SH-SY5Y (cell line): ENCODE measurements around the gene XXYLT1.

Source experiments
- GATA2 ChIP-seq: IDR thresholded peaks from 2 replicates; pipeline ENCODE4 v1.6.1; 2011; ENCODE audit warnings: mild to moderate bottlenecking, low read depth, low read length
- GATA3 ChIP-seq: IDR thresholded peaks from 2 replicates; pipeline ENCODE4 v1.6.1; 2011; ENCODE audit warnings: low read depth, mild to moderate bottlenecking, low read length, moderate library complexity

DNA sequence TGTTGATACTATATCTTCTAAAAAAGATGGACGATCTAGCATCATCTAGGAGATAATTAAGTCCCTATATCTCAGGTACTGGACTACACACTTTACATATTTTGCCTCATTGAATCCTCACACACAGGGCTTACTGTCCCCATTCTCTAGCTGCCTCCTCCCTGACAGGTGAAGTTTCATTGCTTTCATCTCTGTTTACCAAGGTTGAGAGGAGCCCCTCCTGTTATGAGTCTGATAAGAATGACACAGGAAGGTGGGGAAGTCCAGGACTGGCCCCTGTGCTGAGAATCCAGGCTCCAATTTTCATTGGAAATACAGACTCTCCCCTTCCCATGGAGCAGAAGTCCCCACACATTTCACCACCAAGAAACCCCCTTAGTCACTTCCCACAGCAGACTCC, 105.2 kb downstream of the XXYLT1 start:
- TF ChIP-seq GATA3 (no peak), GATA2 (no peak)
